Omental fat pad (tissue), 4 donors: ENCODE measurements around the gene CERS5. TPM values are rescaled to one million over a fixed set of nuclear protein-coding genes. Genes with fewer than 3 reads are reported as not detected.

Experiments used
- ATAC-seq: fragments of 150-250 bp; one replicate; pipeline ENCODE4 v1.9.1; 2016; ENCODE audit warnings: mild to moderate bottlenecking, moderate library complexity; ENCODE audit not compliant: low FRiP score
- DNase-seq: peaks from one replicate; pipeline ENCODE4 v3.0.0-alpha.2; 2019; ENCODE audit warnings: low spot score
- CTCF ChIP-seq, 3 donors: fragments of 450-650 bp; IDR thresholded peaks; one replicate each; pipeline ENCODE4 v1.5.1; 2016 to 2017; ENCODE audit warnings: antibody characterized with exemption in 3 of 3, mild to moderate bottlenecking in 3 of 3, moderate library complexity in 2 of 3
- total RNA-seq, 4 donors: library from RNA; depleted of rRNA; stranded (reverse); fragments of >200 nt; gene quantifications; one replicate each; pipeline ENCODE4 v1.1.0, GENCODE V29; 2016

Gene CERS5
- total RNA-seq, result 10 to 100 TPM; 20.0 to 27.6 (median 24.6) TPM

GRCh38 chr12:50167049-50167828 is at the start of gene CERS5:
Gene CERS5, minus strand, starts transcription at chr12:50167369. Its CDS starts 72 bp downstream, at chr12:50167297.
- no peak for TF ChIP-seq CTCF (IDR thresholded peaks at IDR 0.05)
- DNase-seq (peak; percentile 90), ATAC-seq (peak; percentile 100)

- DNase-seq (no peak), ATAC-seq (no peak)
- TF ChIP-seq CTCF (IDR thresholded peaks at IDR 0.05), result no peak
These were observed 47.9 kb upstream of the CERS5 start for GRCh38 chr12:50215033-50215432.

DNA sequence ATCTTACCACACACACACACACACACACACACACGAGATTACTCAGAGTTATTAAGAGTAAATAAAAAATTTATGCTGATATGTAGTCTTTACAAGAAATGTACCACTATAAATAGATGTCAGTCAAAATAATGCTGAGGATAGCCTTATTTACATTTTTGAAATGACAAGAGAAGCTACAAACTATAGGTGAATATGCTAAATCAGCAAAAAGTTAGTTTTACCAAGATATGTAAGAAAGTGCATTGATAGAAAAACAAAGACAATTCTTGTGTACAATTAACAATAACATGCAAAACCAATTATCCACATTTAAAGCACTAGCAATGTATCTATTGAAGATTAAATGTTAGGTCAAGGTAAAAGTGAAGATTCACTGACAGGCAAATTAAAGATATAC is 46.8 kb upstream of the CERS5 start:
- TF ChIP-seq CTCF (IDR thresholded peaks at IDR 0.05), result no peak
- ATAC-seq, result no peak
- DNase-seq, result no peak

DNA sequence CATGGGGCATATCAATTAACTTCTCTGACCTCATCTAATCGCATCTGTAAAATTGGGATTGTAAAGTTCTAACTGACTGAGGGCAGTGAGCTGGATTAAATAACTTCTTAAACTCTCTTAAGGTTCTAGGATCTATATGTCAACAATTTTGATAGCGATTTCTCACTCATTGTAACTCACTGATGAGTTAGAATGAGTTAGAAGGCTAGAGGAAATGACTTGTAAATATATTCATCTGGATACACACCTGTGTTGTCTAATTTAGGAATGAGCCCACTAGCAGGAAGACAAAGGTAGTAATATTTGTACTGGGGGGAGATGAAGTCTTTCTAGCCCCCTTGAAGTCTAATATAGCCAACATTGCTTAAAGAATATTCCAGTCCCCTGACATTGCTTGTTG is 46.3 kb upstream of the CERS5 start:
- ATAC-seq, result no peak
- no peak for TF ChIP-seq CTCF (IDR thresholded peaks at IDR 0.05)
- DNase-seq, result no peak

DNA sequence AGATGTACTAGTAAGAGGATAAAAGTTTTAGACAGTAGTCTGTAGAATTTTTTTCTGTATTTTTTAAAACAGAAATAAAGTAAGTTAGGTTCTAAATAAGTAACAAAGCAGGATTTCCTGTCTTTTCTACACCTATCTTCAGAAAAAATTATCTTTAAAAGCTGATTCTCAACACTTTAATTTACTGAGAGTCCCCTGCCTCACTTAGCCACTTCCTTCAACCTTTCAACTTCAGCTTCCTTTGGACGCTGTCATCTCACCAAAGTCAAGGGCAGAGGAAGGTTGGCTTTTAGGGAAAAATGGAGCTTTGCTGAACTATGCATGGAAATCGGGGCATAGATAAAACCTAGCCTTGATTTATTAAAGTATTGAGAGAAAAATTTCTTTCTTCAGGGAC is 44.9 kb upstream of the CERS5 start:
- no peak for DNase-seq
- no peak for ATAC-seq
- no peak for TF ChIP-seq CTCF (IDR thresholded peaks at IDR 0.05)

GRCh38 chr12:50211392-50212070 is 44.4 kb upstream of the CERS5 start:
- DNase-seq, result no peak
- TF ChIP-seq CTCF (IDR thresholded peaks at IDR 0.05), result no peak
- ATAC-seq, result peak; percentile 38

- DNase-seq, result no peak
- no peak for TF ChIP-seq CTCF (IDR thresholded peaks at IDR 0.05)
These were observed 40.3 kb upstream of the CERS5 start for GRCh38 chr12:50207424-50207823.

More at GRCh38 chr12:50207424-50207823, 40.3 kb upstream of the CERS5 start:
- ATAC-seq, result no peak
